Naive thymus-derived CD4-positive, alpha-beta T cell (primary cell): ENCODE data around the gene ITGAL. TPM values are rescaled to one million over a fixed set of nuclear protein-coding genes. Genes with fewer than 3 reads are reported as not detected.

Experiments
- ATAC-seq: fragments of 150-1000 bp; cut with Tn5 transposase; 2 replicates; pipeline ENCODE4 v1.10.0; 2021; ENCODE audit warnings: mild to moderate bottlenecking, moderate library complexity
- CTCF ChIA-PET: fragments of 350-600 bp; sonication (Branson Sonifier 250); formaldehyde crosslinking; loops from one replicate; lab custom pipeline; 2021; ENCODE audit warnings: antibody characterized with exemption; lab: Charles Lee
- POLR2A ChIA-PET: fragments of 350-600 bp; sonication (Branson Sonifier 250); formaldehyde crosslinking; loops from one replicate; lab custom pipeline; 2021; ENCODE audit warnings: antibody characterized with exemption, inconsistent platforms; lab: Charles Lee
- DNase-seq, 9 donors: peaks; one replicate each; pipeline versions ENCODE4 v3.0.0 to v3.0.0-alpha.2; 2020 to 2022; ENCODE audit warnings: mixed read lengths in 1 of 9
- H3K27ac ChIP-seq: one replicate; pipeline ENCODE4 v1.7.0; 2013; ENCODE audit warnings: mild to moderate bottlenecking, low read depth, low read length, moderate library complexity
- H3K27me3 ChIP-seq, 2 donors: one replicate each; pipeline ENCODE4 v1.7.0; 2013; ENCODE audit warnings: low read length in 2 of 2, mild to moderate bottlenecking in 2 of 2, moderate library complexity in 2 of 2; ENCODE audit not compliant: control insufficient read depth in 2 of 2, insufficient read depth in 2 of 2
- H3K36me3 ChIP-seq, 3 experiments: 1 replicate in 2 of 3; 2 replicates in 1 of 3; pipeline ENCODE4 v1.7.0; 2013; ENCODE audit warnings: low read length in 3 of 3, mild to moderate bottlenecking in 3 of 3, moderate library complexity in 1 of 3; ENCODE audit not compliant: insufficient read depth in 3 of 3, control insufficient read depth in 2 of 3
- H3K4me1 ChIP-seq, 2 donors: one replicate each; pipeline ENCODE4 v1.7.0; 2013; ENCODE audit warnings: low read length in 2 of 2, mild to moderate bottlenecking in 2 of 2, moderate library complexity in 1 of 2; ENCODE audit not compliant: control insufficient read depth in 2 of 2, insufficient read depth in 2 of 2
- H3K4me3 ChIP-seq: 2 replicates; pipeline ENCODE4 v1.7.0; 2013; ENCODE audit warnings: mild to moderate bottlenecking, low read length
- H3K9me3 ChIP-seq, 3 experiments: 1 replicate in 2 of 3; 2 replicates in 1 of 3; pipeline ENCODE4 v1.7.0; 2013; ENCODE audit warnings: low read length in 3 of 3; ENCODE audit not compliant: control insufficient read depth in 2 of 3
- H3K27ac Mint-ChIP-seq, 9 donors: one replicate each; pipeline ENCODE4 v1.8.0; 2020 to 2022; ENCODE audit warnings: mixed read lengths in 9 of 9, mild to moderate bottlenecking in 8 of 9, moderate library complexity in 5 of 9, inconsistent platforms in 2 of 9
- H3K27me3 Mint-ChIP-seq, 5 donors: one replicate each; pipeline ENCODE4 v1.8.0; 2021 to 2022; ENCODE audit warnings: mixed read lengths in 5 of 5, mild to moderate bottlenecking in 1 of 5
- H3K36me3 Mint-ChIP-seq, 5 donors: one replicate each; pipeline ENCODE4 v1.8.0; 2020 to 2022; ENCODE audit warnings: mixed read lengths in 5 of 5, mild to moderate bottlenecking in 3 of 5, inconsistent platforms in 1 of 5
- H3K4me1 Mint-ChIP-seq, 7 donors: one replicate each; pipeline ENCODE4 v1.8.0; 2020 to 2022; ENCODE audit warnings: mixed read lengths in 7 of 7, mild to moderate bottlenecking in 3 of 7, inconsistent platforms in 1 of 7
- H3K4me3 Mint-ChIP-seq, 10 donors: one replicate each; pipeline ENCODE4 v1.8.0; 2020 to 2022; ENCODE audit warnings: mild to moderate bottlenecking in 10 of 10, mixed read lengths in 10 of 10, moderate library complexity in 6 of 10, inconsistent platforms in 2 of 10
- H3K9me3 Mint-ChIP-seq, 11 donors: one replicate each; pipeline ENCODE4 v1.8.0; 2020 to 2022; ENCODE audit warnings: mixed read lengths in 11 of 11, mild to moderate bottlenecking in 4 of 11, inconsistent platforms in 1 of 11, moderate library complexity in 1 of 11
- intact Hi-C, 2 donors: fragments of 100-400 bp; cut with micrococcal nuclease; formaldehyde crosslinking; loops; one replicate each; pipeline ENCODE4 v1.15.1; 2023
- polyA plus RNA-seq, 2 donors: library from polyadenylated mRNA; unstranded; fragments of 300-500 nt; fragmentation: Illumina TruSeq; gene quantifications; one replicate each; pipeline ENCODE4 v1.2.3, GENCODE V29; 2021
- total RNA-seq, 6 experiments: library from RNA in 5 of 6; stranded (reverse) in 5 of 6; gene quantifications; 1 replicate in 5 of 6; 2 replicates in 1 of 6; pipeline ENCODE4 v1.2.3 and lab custom pipeline; 2021 to 2026

Gene ITGAL
- total and polyA plus RNA-seq, 7 experiments from 2014 or later = 110 to 629 (median 411) TPM

DNA sequence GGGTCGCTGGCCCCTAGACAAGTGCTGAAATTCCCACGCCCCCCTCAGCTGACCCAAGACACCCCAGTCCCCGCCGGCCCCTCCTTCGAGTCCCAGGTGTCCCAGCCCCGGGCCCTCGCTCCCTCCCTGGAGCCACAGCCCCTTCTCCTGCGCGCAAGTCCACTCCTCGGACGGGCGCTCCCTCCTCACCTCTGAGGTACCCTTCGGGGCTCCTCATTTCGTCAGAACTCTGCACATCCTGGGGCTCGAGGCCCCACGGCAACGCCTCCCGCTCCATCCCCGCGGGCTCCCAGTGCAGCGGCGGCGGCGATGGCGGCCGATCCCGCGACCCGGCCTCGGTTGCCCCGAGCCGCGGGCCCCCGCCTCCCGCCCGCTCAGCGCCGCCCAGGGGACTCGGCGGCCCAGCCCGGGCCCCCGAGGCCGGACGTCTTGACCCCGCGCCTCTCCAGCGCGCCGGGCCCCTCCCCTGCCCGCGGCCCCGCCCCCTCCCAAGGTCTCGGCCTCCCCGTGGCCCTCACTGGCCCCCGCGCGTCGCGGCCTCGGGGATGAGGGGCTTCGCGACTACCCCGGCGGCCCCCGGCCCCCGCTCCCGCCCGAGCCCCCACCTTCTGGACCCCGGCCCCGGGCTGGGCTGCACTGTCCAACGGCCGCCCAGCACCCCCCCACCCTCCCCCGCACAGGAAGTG lies 53.7 kb downstream of the ITGAL start, which contains the start of gene ZNF768:
ZNF768 (minus strand) TSS at position 430 of the 686 bp plus-strand sequence; CDS start at position 277, 153 bp downstream.
- peak within 1 kb of the TSS; percentile 75 for H3K4me3 ChIP-seq
- H3K36me3 Mint-ChIP-seq = peaks cover 0 to 6% (median 0%) of the 10 kb centered on the region in 5 donors
- peak in 5 of 9 donors; percentile 14 to 65 (median 27) for DNase-seq
- peak within 1 kb of the TSS; percentile 76 for H3K27ac ChIP-seq
- H3K4me3 Mint-ChIP-seq = peak within 1 kb of the TSS; percentile 78 to 93 (median 89)
- peaks cover 0 to 2% (median 0%) of the 10 kb centered on the region in 11 donors for H3K9me3 Mint-ChIP-seq
- intact Hi-C loops = loop anchor here (2.0 kb wide), 8 partner anchors 33 to 173 kb away; partner anchors contain the start of genes ITGAL (in 2 of the 2), ZNF785 (in 2 of the 2), PRR14 (in 1 of the 2) and SRCAP (in 1 of the 2)
- H3K4me1 ChIP-seq = peaks cover 0 to 10% of the 10 kb centered on the region in 2 donors
- H3K9me3 ChIP-seq = no peaks in the 10 kb centered on the region
- no peaks in the 10 kb centered on the region for H3K27me3 ChIP-seq
- H3K27ac Mint-ChIP-seq = peak within 1 kb of the TSS; percentile 82 to 94 (median 88)
- H3K4me1 Mint-ChIP-seq = peaks cover 17 to 37% (median 31%) of the 10 kb centered on the region in 7 donors
- peaks cover 0 to 25% (median 0%) of the 10 kb centered on the region in 3 experiments for H3K36me3 ChIP-seq
- ATAC-seq = peak; percentile 17
- POLR2A ChIA-PET = interaction anchor here (1.1 to 2.1 kb wide), 5 partner anchors 9 to 96 kb away, joined by 3 to 13 read pairs (median 4); partner anchors contain the start of genes DCTPP1, ZNF688 and ZNF747
- CTCF ChIA-PET = interaction anchor here (1.0 to 1.1 kb wide), 2 partner anchors 9 to 103 kb away, joined by 3 to 5 read pairs; partner anchors contain the start of gene ZNF747
- H3K27me3 Mint-ChIP-seq = no peaks in the 10 kb centered on the region

DNA sequence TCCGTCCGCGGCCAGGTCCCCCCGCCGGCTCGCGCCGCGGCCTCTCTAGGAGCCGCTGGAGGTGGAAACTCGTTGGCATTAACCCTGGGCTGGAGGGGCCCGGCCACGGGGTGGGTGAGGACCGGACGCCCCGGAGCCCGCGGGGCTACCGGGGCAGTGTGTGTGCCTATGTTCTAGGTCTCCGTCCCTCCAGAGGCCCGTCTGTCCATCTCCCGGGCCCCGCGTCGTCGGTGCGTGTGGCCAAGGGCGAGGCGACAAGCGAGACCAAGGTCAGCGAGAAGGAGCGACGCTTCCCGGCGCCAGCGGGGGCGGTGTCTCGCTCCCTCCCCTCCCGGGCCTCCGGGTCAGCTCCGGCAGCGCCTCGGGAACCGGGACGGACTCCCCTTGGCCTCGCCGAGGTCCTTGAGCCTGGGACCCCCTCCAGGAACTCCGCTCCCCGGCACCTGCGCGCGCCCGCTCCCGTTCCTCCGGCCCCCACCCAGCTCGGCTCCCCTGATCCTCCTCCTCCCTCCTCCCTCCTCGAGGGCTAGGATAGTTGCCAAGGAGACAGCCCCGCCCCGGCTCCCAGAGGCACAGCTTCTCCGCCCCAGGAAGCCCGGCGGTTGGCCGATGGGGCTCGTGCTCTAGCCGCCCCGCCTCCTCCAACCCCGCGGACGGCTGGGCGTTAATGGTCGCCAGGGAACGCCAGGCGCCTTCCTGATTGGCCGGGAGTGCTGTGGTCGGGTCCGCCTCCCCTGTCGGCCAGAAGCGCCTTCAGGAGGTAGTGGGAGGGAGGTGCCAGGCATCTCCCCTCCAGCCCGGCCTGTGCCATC lies 54.5 kb downstream of the ITGAL start:
- intact Hi-C loops = loop anchor here (1.0 to 2.0 kb wide), 13 partner anchors 8 to 172 kb away; partner anchors contain the start of genes DCTPP1 (in 2 of the 2), ITGAL (in 2 of the 2), ZNF764 (in 2 of the 2) and ZNF785 (in 2 of the 2)
- Mint-ChIP-seq H3K27ac (peak overlapping the region; percentile 82 to 94 (median 88)), H3K4me1 (peaks cover 16 to 39% (median 32%) of the 10 kb centered on the region in 7 donors), H3K9me3 (peaks cover 0 to 2% (median 0%) of the 10 kb centered on the region in 11 donors), H3K27me3 (no peaks in the 10 kb centered on the region), H3K36me3 (peaks cover 0 to 4% (median 0%) of the 10 kb centered on the region in 5 donors), H3K4me3 (peak overlapping the region; percentile 78 to 92 (median 88))
- ChIA-PET CTCF (interaction anchor here (0.6 to 1.6 kb wide), 2 partner anchors 77 to 81 kb away, joined by 3 read pairs; no protein-coding TSS in a partner anchor), POLR2A (interaction anchor here (0.9 to 4.5 kb wide), 6 partner anchors 9 to 158 kb away, joined by 3 to 29 read pairs (median 4); partner anchors contain the start of genes DCTPP1, ZNF688 and ZNF764)
- Histone ChIP-seq H3K9me3 (no peaks in the 10 kb centered on the region), H3K4me3 (peak overlapping the region; percentile 75), H3K27me3 (no peaks in the 10 kb centered on the region), H3K4me1 (peaks cover 0 to 10% of the 10 kb centered on the region in 2 donors), H3K27ac (peak overlapping the region; percentile 76), H3K36me3 (peaks cover 0 to 19% (median 0%) of the 10 kb centered on the region in 3 experiments)
- peak; percentile 87 for ATAC-seq
- peak; percentile 59 to 95 (median 64) for DNase-seq

- H3K27ac ChIP-seq = peak overlapping the region; percentile 76
- Mint-ChIP-seq H3K27me3 (no peaks in the 10 kb centered on the region), H3K4me3 (peak overlapping the region; percentile 78 to 92 (median 88)), H3K27ac (peak overlapping the region; percentile 82 to 94 (median 88)), H3K36me3 (no peaks in the 10 kb centered on the region), H3K4me1 (peaks cover 10 to 39% (median 30%) of the 10 kb centered on the region in 7 donors), H3K9me3 (peaks cover 0 to 2% (median 0%) of the 10 kb centered on the region in 11 donors)
- peaks cover 0 to 20% (median 0%) of the 10 kb centered on the region in 3 experiments for H3K36me3 ChIP-seq
- peak overlapping the region; percentile 75 for H3K4me3 ChIP-seq
- ATAC-seq (peak; percentile 21), DNase-seq (peak in 1 of 9 donors; percentile 39)
- H3K9me3 ChIP-seq = no peaks in the 10 kb centered on the region
- CTCF ChIA-PET = interaction anchor here (0.6 to 1.6 kb wide), 3 partner anchors 31 to 82 kb away, joined by 3 to 4 read pairs (median 3); no protein-coding TSS in a partner anchor
- peaks cover 0 to 10% of the 10 kb centered on the region in 2 donors for H3K4me1 ChIP-seq
- no peaks in the 10 kb centered on the region for H3K27me3 ChIP-seq
- intact Hi-C loops = loop anchor here (1.0 to 2.0 kb wide), 13 partner anchors 8 to 171 kb away; partner anchors contain the start of genes DCTPP1 (in 2 of the 2), ITGAL (in 2 of the 2), ZNF764 (in 2 of the 2) and ZNF785 (in 2 of the 2)
- POLR2A ChIA-PET = interaction anchor here (0.5 to 4.5 kb wide), 10 partner anchors 8 to 159 kb away, joined by 3 to 29 read pairs (median 4); partner anchors contain the start of genes DCTPP1, ZNF688 and ZNF764
These were observed 55.2 kb downstream of the ITGAL start for GRCh38 chr16:30527635-30528178.

GRCh38 chr16:30528799-30529457 lies 56.4 kb downstream of the ITGAL start:
- intact Hi-C loops = no loop called here
- H3K27ac Mint-ChIP-seq = peak overlapping the region; percentile 15 to 91 (median 77)
- POLR2A ChIA-PET = interaction anchor here (0.8 to 4.5 kb wide), 8 partner anchors 18 to 160 kb away, joined by 3 to 29 read pairs (median 3); partner anchors contain the start of gene ZNF764

More at GRCh38 chr16:30528799-30529457, 56.4 kb downstream of the ITGAL start:
- H3K4me1 ChIP-seq = peaks cover 0 to 10% of the 10 kb centered on the region in 2 donors
- Mint-ChIP-seq H3K4me3 (peak overlapping the region in 8 of 10 donors; percentile 27 to 90 (median 51)), H3K36me3 (peaks cover 0 to 1% (median 0%) of the 10 kb centered on the region in 5 donors), H3K27me3 (no peaks in the 10 kb centered on the region), H3K9me3 (peaks cover 0 to 2% (median 0%) of the 10 kb centered on the region in 11 donors), H3K4me1 (peaks cover 10 to 44% (median 34%) of the 10 kb centered on the region in 7 donors)
- H3K4me3 ChIP-seq = no peak overlapping the region
- no peak for ATAC-seq
- H3K27me3 ChIP-seq = no peaks in the 10 kb centered on the region
- CTCF ChIA-PET = no interaction called here
- H3K9me3 ChIP-seq = no peaks in the 10 kb centered on the region
- DNase-seq = no peak
- no peak overlapping the region for H3K27ac ChIP-seq
- H3K36me3 ChIP-seq = peaks cover 0 to 25% (median 0%) of the 10 kb centered on the region in 3 experiments
